Right hindlimb (tissue), 1 donor: ENCODE measurements around the gene DEXI.
"Not testable (repeated sequence)": the region's sequence is repeated elsewhere in the genome, so short reads cannot be mapped to it uniquely, and the experiment has no call there.

Source experiments
- DNase-seq: peaks from one replicate; pipeline ENCODE4 v3.0.0-alpha.2; 2018

Gene DEXI

DNA sequence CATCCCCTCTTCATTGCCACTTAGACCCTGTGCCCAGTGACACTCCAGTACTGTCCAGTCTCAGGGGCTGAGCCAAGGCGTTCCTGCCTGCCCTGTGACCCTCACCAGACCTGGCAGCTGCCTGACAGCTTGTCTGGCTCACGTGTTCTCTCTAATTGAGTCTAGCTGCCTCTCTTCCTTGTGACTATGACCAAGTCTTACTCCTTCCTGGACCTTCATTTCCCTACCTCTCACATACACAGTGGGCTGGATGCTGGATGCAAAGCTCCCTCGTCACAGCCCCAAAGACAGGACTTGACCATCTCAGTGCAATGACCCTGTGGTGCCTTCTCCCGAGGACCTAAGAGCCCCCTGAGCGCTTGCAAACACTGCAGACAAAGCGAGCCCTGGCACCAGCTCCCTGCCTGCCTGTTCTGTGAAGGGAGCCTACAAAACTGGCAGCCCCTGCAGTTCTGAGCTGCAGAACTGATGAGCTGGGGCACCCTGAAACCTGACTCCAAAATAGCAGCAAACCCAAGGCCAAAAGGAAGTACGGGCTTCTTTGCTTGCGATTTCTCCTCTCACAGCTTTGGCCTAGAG is 1.7 kb downstream of the DEXI start:
- no peak for DNase-seq

DNA sequence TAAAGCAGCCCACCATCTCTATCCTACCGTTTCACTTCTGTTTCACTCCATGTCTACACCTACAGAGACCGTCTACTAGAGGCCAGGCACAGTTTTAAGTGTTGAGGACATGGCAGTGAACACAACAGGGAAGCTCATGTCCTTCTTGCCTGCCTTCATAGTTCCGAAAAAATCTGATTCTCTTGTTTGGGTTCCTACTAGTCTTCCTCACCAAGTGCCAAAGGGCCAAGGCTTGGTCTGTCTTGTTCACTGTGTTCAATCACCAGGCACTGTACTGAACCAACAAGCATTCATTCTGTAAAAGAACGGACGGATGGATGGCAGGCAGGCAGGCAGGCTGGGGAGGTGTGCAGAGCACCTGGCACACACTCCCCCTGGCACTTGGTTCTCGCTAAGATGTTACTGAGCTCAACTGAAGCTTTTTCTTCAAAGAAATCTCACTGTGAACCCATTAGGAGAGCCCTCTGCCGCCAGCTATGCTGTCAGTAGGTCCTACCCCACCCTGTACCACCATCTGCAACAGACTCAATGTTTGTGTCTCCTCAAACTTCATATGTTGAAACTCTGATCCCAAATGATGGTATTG is 2.5 kb downstream of the DEXI start:
- DNase-seq = no peak

DNA sequence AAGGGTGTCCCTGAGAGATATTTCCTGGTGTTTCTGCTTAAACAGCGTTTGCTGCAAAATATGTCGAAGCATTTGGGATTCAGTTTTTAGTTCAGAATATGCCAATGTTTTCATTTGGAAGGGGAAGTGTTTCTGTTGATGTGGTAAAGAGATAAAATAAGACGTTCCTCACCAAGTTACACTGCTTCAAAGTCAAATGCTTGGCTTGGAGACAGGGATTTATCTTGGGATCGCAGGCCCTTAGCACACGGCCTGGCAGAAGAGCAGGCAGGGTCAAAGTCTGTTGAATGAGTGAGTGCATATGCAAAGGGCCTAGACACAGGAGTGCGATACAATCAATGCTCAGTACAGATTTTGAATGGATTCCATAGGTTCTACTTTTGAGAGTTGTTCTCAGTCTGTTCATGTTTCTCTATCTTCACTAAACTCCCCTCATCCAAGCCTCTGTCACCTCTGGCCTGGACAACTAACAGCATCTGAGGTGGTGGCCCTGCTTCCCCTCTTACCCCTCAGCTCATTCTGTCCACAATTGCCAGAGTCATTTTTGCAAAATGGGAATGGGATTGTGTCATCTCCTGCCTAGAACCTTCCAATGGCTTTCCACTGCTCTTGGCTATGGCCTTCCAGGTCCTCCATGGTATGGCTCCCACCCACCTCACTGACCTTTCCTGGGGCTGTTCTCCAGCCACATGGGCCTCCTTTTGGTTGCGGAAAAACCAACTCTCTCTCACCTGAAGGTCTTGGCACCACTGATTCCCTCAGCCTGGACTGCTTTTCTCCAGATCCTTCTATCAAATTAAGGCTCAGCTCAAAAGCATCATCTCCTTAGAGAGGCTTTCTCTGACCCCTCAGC is 3.2 kb downstream of the DEXI start:
- DNase-seq = no peak

DNA sequence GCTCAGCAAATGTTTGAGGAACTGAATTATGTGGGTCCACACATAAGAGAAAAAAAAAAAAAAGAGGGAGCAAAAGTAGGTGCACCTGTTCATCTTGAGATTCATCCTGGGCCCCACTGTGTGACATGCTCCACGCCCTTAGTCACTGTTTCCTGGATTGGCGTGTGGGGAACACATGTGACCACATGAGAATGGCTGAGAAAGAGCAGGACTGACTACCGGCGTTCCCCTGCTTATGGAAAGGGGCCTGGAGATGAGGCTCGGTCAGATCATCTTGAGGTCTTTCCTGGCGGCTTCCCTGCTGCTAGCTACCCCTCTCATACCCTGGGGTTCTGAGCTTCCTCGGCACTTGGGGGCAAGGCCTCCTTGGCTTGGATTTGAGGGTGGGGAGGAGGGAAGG is 3.9 kb downstream of the DEXI start:
- no peak for DNase-seq

DNA sequence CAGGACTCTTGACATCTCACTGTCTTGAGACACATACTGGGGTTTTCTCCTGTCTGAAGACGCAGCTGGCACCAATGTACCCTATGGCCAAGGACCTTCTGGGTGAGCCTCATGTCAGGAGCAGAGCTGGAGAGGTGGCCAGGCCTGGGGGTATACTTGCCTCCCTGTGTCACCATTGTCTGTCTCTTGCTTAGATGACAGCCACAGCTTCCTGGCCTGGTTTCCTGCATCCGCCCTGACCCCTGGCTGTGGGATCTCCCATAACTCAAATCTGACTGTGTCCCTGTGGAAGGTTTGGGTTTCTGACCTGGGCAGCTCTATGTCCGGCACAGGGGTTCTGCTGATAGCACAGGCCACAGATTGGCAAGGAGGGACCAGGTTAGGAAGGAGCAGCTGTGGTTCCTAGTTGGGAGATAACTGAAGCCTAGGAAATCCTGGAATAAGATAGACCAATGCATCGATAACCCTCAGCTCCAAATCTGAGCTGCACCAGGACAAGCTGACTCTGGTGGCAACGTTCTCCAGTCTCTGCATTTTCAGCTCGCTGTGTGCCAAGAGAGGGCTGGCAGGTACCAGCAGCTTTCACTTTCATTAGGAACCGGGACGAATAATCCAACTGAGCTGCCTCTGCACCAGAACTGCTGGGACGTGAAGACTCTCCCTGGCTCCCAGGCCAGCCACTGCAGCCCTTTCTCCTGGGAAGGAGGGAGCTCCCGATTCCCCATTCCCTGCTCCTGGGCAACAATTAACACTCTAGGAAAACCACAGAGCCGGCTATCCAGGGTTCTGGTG is 5.0 kb downstream of the DEXI start:
- DNase-seq = no peak

DNA sequence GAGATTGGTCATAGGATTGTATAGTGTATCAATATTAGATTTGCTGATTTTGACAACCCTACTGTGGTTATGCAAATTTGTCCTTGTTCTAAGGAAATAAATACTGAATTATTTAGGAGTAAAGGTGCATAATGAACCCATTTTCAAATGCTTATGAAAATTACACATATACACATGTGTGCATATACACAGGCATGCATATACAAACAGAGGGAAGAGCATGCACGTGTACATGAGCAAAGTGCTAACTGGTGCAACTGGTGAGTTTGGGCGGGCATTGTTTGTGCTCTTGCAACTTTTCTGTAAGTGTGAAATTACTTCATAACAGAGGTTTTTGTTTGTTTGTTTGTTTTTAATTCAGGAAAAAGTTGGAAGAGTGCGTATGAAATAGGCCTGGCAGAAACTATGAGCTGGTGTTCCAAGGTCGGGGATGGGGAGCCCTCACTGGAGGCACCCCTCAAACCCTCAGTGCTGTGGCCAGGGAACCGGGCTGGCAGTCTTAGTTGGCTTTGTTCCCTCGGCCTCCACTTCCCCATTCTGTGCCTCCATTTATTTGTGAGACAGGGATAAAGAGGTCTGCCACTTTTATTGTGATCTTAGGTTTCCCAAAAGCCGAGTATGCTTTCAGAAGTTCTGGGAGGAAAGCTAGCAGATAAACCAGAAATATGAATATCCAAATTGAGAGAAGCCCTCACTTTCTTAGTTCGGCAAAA is 5.8 kb downstream of the DEXI start:
- no peak for DNase-seq

DNA sequence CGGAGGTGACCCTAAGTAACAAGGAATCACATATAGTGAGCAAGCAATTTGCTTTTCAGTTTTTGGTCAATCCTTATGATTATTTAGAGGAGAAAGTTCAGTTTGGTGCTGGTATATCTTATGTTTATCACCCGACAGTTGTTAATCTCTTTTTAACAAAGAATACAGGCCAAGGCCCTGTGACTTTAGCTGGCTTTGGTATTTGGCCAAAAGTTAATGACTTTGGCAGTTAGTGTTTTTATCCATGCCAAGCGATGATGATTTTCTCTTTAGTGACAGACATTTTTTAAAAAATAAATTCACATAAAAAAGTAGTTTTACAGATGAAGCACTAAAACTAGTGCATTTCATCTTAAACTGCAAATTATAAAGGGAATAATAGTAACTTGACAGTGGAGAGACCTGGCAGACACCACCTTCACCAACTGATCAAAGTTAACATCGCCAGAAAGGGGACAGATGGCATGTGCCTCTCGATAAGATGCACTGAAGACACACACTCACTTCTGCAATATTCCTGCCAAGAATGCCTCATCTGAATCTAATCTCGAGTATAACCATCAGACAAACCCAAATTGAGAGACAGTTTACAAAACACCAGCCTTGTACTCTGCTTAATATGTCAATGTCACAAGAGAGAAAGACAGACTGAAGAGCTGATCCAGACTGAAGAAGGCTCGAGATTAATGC is 6.9 kb downstream of the DEXI start:
- no peak for DNase-seq

DNA sequence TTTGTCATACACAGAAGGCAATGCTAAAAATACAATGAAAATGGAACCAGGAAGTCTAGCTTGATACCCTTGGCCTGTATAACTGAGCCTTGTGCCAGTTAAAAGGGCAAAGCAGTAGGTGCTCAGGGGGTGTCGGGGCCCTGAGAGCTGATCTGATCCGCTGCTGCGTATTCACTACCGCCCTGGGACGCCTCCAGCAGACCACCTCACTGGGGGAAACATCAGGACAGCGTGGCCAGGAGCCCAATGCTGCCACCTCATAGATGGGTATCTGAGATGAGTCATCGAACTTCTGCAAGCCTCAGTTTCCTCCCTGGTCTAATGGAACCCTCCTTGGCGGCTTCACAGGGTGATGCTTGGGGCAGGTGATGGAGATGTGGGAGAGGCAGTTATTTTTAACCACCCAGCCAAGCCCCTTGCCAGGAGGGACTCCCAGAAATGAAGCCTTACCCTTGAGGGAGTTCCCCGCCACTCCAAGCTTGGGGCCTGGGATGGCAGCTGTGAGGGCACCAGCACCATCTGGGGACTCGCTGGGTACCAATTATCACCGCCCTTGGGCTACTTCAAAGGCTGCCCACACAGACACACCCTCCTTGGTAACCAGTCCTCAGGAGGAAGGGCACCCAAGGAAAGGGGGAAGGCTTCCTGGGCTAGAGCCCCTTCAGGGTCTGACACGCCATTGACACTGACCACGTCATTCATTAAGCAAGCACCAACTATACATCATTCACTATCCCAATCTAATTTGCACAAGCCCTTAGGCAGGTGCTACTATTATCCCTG is 7.8 kb downstream of the DEXI start:
- no peak for DNase-seq

DNA sequence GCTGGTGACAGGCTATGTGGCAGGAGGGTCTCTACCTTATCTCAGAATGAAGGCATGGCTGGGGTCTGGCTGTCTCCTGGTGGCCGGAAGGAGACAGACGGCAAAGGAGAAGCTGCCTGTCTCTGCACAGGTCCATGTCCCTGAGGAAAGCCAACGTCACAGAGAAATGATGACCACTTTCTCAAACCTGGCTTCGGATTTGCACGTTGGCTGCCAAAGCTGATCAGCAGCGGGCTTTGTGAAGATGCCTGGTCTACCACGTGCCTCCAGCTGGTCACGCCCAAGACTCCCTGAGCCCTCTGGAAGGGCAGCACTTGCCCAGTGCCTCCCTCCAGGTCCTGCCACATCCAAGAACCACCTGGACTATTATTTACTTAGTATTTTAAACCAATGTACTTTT is 8.4 kb downstream of the DEXI start:
- DNase-seq = no peak

DNA sequence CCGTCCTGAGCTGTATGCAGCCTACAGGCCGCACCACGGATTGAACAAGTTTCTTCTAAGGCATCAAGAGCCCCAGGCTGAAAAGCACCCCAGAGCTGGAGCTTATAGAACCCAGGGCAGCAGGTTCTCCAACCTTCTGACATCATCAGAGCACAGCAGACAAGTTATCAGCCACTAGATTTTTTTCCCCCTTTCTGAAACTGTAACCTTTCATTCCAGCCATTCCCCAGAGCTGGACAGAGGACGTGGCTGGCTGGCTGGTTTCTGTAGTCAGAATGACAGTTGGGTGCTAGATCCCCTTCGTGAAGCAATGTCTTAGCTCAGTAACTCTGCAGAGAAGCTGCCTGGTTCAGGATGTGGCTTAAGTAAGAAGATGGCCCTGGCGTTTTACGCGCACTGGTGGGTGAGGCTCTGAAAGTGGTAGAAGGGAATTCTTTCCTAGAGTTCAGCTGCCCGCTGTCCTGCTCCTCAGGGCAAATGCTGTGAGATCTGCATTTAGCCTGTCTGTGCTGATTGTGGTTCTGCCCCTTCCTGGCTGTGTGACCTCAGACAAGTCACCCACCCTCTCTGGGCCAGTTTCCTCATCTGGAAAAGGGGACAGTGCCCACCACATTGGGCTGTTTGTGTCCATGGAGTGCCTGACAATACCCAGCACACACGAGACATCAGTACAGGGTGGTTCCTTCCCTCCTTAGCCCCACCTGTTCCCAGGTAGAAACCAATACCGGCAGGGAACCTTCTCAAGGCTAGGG is 9.1 kb downstream of the DEXI start:
- no peak for DNase-seq

DNA sequence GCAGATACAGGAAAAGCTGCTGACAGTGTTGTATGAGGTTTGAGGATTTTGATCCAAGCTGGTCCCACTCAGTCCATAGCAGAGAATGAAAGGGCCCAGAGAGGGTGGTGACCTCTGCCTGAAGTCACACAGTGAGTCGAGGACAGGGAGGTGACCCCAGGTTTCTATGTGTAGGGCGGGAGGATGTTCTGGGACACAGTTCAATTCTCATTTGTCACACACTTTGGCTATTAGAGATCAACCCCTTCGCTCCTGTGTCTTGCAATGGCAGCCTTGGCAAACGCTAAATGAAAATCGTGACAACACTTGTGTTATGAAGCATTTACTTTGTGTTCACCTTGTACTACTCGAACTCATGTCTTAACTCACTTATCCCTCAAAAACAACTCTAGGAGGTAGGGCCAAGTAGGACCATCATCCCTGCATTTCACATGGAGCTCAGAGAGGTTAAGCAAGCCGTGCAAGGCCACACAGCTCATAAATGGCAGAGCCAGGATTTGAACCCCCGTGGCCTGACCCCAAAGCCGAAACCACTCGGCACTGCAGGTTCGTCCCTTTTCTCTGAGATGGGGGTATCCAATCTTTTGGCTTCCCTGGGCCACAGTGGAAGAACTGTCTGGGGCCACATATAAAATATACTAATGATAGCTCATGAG is 10.2 kb downstream of the DEXI start:
- no peak for DNase-seq

DNA sequence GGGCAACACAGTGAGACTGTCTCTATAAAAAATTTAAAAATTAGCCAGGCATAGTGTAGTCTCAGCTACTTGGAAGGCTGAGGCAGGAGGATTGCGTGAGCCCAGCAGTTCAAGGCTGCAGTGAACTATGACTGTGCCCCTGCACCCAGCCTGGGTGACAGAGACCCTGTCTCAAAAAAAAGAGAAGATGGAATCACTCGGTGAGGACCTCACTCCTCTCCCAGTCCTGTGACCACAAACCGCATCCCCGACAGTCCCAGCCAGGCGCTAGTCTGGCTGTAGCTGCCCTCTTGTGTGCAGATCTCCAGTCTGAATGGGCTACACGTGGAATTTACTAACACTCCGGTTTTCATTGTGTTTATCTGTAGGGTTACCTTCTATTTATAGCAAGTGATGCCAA is 11.1 kb downstream of the DEXI start:
- no peak for DNase-seq

DNA sequence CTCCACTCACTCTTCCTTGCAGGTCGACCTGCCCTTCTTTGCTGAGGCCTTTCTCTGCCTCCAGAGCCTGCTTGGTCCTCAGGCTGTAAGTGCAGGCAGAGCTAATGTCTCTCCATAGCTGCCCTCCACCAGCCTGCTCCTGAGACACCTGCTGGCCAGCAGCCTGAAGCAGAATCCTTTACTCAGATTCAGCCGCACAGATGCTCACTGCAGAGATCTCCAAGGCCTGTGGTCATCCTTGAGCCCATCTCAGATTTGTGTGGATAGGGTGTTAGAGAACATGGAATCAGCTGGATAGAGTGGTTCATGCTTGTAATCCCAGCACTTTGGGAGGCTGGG is 11.5 kb downstream of the DEXI start:
- DNase-seq = no peak

DNA sequence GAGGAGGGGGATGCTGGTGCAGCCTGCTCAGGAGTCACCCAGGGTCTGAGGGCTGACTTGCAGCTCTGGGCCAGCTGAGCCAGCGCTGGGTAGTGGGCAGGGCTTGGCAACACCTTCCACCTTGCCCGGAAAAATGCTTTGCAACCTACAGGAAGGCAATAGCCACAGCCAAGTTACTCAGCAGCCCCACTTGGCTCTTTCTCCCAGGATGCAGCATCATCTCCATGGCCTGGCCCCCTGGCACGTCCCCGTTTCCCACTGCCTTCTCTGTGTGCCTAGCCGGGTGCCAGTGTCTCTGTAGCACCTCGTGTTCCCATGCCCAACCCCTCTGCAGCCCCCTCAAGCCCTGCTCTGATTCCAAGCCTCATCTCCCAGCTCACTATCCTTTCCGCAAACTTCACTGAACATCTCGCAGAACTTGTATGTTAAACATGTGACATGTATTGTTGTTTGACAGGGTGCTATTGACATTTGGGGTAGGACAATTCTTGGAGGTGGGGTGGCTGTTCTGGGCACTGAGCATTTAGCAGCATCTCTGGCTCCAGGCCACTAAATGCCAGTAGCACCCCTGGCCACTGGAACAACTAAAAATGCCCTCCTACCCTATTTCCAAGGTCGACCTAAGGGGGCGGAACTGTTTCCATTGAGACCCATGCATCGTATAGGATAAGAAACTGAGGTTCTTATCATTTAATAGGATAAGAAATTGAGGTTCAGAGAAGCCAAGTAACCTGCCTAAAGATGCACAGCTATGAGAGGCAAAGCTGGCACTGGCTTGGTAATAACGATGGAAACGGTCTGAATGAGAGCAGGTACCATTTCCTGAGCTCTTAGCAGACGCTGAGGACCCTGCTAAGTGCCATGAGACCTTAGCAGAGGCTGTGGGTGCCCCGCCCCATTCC is 12.2 kb downstream of the DEXI start:
- DNase-seq = no peak

DNA sequence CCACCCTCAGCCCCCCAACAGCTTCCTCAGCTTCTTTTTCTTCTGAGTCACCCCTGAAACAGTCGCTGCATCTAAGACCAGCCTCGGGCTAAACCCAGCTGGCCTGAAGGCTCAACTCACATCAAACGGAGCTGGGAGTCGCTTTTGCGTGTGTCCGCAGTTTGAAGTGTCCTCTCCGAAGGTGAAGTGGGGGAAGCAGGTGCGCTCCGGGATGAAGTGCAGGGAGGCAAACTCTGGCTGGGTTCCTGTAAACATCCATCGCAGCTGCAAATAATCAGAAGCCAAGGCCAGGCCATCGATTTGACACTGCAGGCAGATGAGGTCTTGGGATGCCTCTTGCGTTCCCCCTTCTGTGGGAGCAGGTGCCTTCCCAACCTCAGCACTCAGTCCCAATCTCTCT is 13.2 kb downstream of the DEXI start:
- DNase-seq = not testable (repeated sequence)

DNA sequence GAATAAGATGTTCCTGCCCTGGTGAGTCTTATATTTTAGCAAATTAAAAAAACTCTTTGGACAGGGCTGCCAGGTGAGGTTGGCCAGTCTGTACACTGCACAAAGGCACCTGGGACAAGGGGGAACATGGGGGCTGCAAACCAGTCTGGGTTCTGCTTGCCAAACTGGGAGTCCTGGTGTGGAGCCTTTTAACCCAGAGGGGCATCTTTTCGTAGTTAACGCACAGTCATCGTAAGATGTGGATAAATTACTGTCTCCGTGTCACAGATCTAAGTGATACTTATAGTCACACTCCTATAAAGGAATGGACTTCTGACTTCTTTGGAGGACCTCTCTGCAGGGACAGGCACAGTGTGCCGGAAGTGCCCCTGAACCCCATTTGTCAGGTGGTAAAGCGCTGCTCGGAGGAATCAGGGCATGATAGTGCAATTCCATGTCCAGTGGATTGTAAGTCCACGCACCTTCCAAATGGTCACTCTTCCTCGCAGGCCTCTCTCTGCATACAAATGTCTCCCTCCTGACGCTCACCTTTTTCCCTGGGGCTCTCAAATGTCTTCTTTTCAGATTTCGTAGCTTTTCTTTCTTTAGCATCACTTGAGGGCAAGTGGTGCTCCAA is 14.7 kb downstream of the DEXI start:
- DNase-seq = no peak

DNA sequence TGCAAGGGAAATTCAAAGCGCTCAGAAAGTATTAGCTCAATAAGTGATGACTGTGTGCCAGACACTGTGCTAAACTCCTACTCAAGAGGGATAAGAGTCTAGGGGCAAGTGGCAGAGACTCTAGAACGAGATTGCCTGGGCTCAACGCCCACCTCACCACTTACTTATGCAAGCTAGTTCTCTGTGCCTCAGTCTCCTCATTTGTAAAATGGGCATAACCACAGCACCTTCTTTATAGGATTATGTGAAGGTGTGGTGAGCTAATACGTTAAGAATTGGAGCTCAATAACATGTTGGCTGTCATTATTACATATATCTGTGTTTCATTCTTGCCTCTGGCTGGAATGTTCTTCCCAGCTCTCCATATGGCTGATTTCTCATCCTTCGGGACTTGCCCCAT is 15.4 kb downstream of the DEXI start:
- DNase-seq = no peak

DNA sequence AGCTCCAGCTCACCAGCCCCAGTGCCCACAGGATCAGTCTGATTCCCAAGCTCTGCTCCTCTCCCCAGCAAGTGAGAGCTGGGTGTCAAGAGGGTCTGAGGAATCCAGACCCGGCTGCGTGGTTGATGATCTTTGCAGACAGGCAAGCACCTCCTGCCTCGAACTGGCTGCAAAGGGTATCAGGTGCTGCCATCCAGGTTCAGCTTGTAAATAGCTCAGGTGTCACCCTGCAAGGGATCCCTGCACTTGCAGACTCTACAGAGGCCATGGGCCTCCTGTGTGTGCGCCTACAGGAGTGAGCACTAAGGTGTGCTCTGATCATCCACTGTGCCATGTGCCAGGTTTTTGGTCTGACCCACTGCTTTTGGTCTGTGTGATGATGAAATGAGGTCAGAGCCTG is 16.2 kb downstream of the DEXI start:
- DNase-seq = no peak

DNA sequence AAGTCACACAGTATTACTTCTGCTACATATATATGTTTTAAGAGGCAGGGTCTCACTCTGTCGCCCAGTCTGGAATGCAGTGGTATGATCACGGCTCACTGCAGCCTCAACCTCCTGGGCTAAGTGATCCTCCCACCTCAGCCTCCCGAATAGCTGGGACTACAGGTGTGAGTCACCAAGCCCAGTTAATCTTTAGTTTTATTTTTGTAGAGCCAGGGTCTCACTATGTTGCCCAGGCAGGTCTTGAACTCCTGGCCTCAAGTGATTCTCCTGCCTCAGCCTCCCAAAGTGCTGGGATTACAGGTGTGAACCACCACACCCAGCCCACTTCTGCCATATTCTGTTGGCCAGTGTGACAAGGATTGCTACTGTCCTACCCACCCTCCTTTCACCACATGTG is 17.0 kb downstream of the DEXI start:
- not testable (repeated sequence) for DNase-seq
